Esophagus squamous epithelium (tissue), 5 donors: Measurements from ENCODE around the gene ATAD2B. TPM values are rescaled to one million over a fixed set of nuclear protein-coding genes. Genes with fewer than 3 reads are reported as not detected.
A peak's percentile ranks its signal among the peaks of the same experiment; 100 is the strongest.

ENCODE experiments used
- DNase-seq: peaks from one replicate; lab custom pipeline; 2025; lab: John Stamatoyannopoulos, UW
- H3K27ac ChIP-seq, 4 donors: fragments of 200-600 bp; sonication (generic); one replicate each; pipeline ENCODE4 v1.5.1; 2016 to 2019; ENCODE audit warnings: mild to moderate bottlenecking in 1 of 4
- H3K27me3 ChIP-seq, 4 donors: fragments of 200-600 bp; sonication (generic); 1 replicate in 3 of 4; 2 replicates in 1 of 4; pipeline versions ENCODE4 v1.5.1 to v1.6.0; 2017 to 2021; ENCODE audit warnings: antibody characterized with exemption in 1 of 4
- H3K36me3 ChIP-seq, 3 donors: fragments of 200-600 bp; sonication (generic); one replicate each; pipeline ENCODE4 v1.5.1; 2016 to 2019
- H3K4me1 ChIP-seq, 3 donors: fragments of 200-600 bp; sonication (generic); one replicate each; pipeline ENCODE4 v1.5.1; 2017 to 2019
- H3K4me3 ChIP-seq, 4 donors: fragments of 200-600 bp; sonication (generic); 1 replicate in 3 of 4; 2 replicates in 1 of 4; pipeline ENCODE4 v1.5.1; 2016 to 2019; ENCODE audit warnings: mild to moderate bottlenecking in 2 of 4, moderate library complexity in 1 of 4
- H3K9me3 ChIP-seq, 3 donors: fragments of 200-600 bp; sonication (generic); one replicate each; pipeline ENCODE4 v1.5.1; 2016 to 2019
- CTCF ChIP-seq, 6 experiments: fragments of 450-650 bp in 4 of 6; fragments of 200-600 bp in 2 of 6; sonication (generic) in 2 of 6; IDR thresholded peaks; one replicate each; pipeline ENCODE4 v1.5.1; 2016 to 2019; ENCODE audit warnings: antibody characterized with exemption in 6 of 6, mild to moderate bottlenecking in 4 of 6, moderate library complexity in 4 of 6
- POLR2A ChIP-seq, 4 donors: fragments of 450-650 bp; IDR thresholded peaks; one replicate each; pipeline ENCODE4 v1.6.1; 2017; ENCODE audit warnings: antibody characterized with exemption in 4 of 4, mild to moderate bottlenecking in 4 of 4, moderate library complexity in 3 of 4
- WGBS, 2 donors: methylation state at CpG; one replicate each; pipeline ENCODE4 v1.1.5; 2018; 5-methylcytosine and 5-hydroxymethylcytosine counted together
- intact Hi-C: fragments of 100-400 bp; cut with DNase I; formaldehyde crosslinking; loops from one replicate; pipeline ENCODE4 v1.15.0; 2022
- total RNA-seq, 4 donors: library from RNA; depleted of rRNA; stranded (reverse); fragments of >200 nt; gene quantifications; one replicate each; pipeline ENCODE4 v1.1.0, GENCODE V29; 2016
- donor health status: DM: yes; HTN: yes; CAD: no.

Gene ATAD2B
- total RNA-seq, 4 donors from 2014 or later, result 7.4 to 29.2 (median 20.8) TPM

GRCh38 chr2:23709311-23709710, 217.6 kb downstream of the ATAD2B start:
- H3K9me3 ChIP-seq, result no peaks in the 10 kb centered on the region
- DNase-seq, result no peak
- H3K27ac ChIP-seq, result no peak overlapping the region
- TF ChIP-seq POLR2A (IDR thresholded peaks at IDR 0.05) (no peak), CTCF (IDR thresholded peaks at IDR 0.05) (no peak)
- WGBS, 2 donors, result 91 to 92% methylated on average over 6 to 8 of the region's 8 CpGs
- intact Hi-C loops, result no loop called here
- no peaks in the 10 kb centered on the region for H3K27me3 ChIP-seq
- H3K4me3 ChIP-seq, result no peak overlapping the region
- H3K4me1 ChIP-seq, result peaks cover 0 to 12% (median 6%) of the 10 kb centered on the region in 3 donors
- peaks cover 0 to 55% (median 0%) of the 10 kb centered on the region in 3 donors for H3K36me3 ChIP-seq

- no peak overlapping the region for H3K27ac ChIP-seq
- no peaks in the 10 kb centered on the region for H3K27me3 ChIP-seq
- no peaks in the 10 kb centered on the region for H3K9me3 ChIP-seq
- H3K4me3 ChIP-seq, result no peak overlapping the region
- WGBS, 2 donors, result 82 to 89% methylated on average over 6 of the region's 6 CpGs
- intact Hi-C loops, result no loop called here
- H3K4me1 ChIP-seq, result peaks cover 0 to 12% (median 6%) of the 10 kb centered on the region in 3 donors
- peaks cover 0 to 61% (median 0%) of the 10 kb centered on the region in 3 donors for H3K36me3 ChIP-seq
- DNase-seq, result no peak
- TF ChIP-seq POLR2A (IDR thresholded peaks at IDR 0.05), result no peak
- no peak for TF ChIP-seq CTCF (IDR thresholded peaks at IDR 0.05)
Measured at GRCh38 chr2:23708771-23709170, 218.2 kb downstream of the ATAD2B start.

- Histone ChIP-seq H3K4me1 (peaks cover 0 to 6% (median 4%) of the 10 kb centered on the region in 3 donors), H3K36me3 (peaks cover 0 to 76% (median 0%) of the 10 kb centered on the region in 3 donors), H3K27ac (peak overlapping the region in 2 of 4 donors; percentile 34 to 63), H3K9me3 (no peaks in the 10 kb centered on the region), H3K27me3 (no peaks in the 10 kb centered on the region), H3K4me3 (no peak overlapping the region)
- TF ChIP-seq CTCF (IDR thresholded peaks at IDR 0.05) (no peak), POLR2A (IDR thresholded peaks at IDR 0.05) (no peak)
- intact Hi-C loops, result no loop called here
- WGBS, 2 donors, result 74 to 81% methylated on average over 6 to 9 of the region's 9 CpGs
- no peak for DNase-seq
Measured at GRCh38 chr2:23707096-23707495, 219.8 kb downstream of the ATAD2B start.

- DNase-seq, result no peak
- Histone ChIP-seq H3K36me3 (peaks cover 0 to 77% (median 0%) of the 10 kb centered on the region in 3 donors), H3K27me3 (no peaks in the 10 kb centered on the region), H3K4me3 (no peak overlapping the region), H3K9me3 (no peaks in the 10 kb centered on the region), H3K4me1 (peaks cover 0 to 6% (median 4%) of the 10 kb centered on the region in 3 donors), H3K27ac (peak overlapping the region in 2 of 4 donors; percentile 34 to 63)
- intact Hi-C loops, result no loop called here
- WGBS, 2 donors, result 91 to 92% methylated on average over 14 to 18 of the region's 18 CpGs
- no peak for TF ChIP-seq POLR2A (IDR thresholded peaks at IDR 0.05)
- no peak for TF ChIP-seq CTCF (IDR thresholded peaks at IDR 0.05)
Measured at GRCh38 chr2:23706613-23707078, 220.3 kb downstream of the ATAD2B start.

- Histone ChIP-seq H3K4me3 (no peak overlapping the region), H3K36me3 (peaks cover 0 to 84% (median 0%) of the 10 kb centered on the region in 3 donors), H3K9me3 (no peaks in the 10 kb centered on the region), H3K27me3 (no peaks in the 10 kb centered on the region), H3K4me1 (peaks cover 0 to 6% (median 4%) of the 10 kb centered on the region in 3 donors), H3K27ac (no peak overlapping the region)
- no peak for DNase-seq
- intact Hi-C loops, result no loop called here
- TF ChIP-seq POLR2A (IDR thresholded peaks at IDR 0.05) (no peak), CTCF (IDR thresholded peaks at IDR 0.05) (no peak)
- 83 to 88% methylated on average over 6 to 7 of the region's 18 CpGs for WGBS, 2 donors
Measured at GRCh38 chr2:23705771-23706612, 220.9 kb downstream of the ATAD2B start.
